B cell (primary cell): Measurements from ENCODE around the gene RREB1. TPM values are rescaled to one million over a fixed set of nuclear protein-coding genes. Genes with fewer than 3 reads are reported as not detected.

ENCODE experiments used
- ATAC-seq: fragments of 200-7000 bp; cut with Tn5 transposase; one replicate; pipeline ENCODE4 v1.10.0; 2021; ENCODE audit warnings: low read depth, mild to moderate bottlenecking, moderate number of reproducible peaks, moderate library complexity
- CTCF ChIA-PET: fragments of 350-600 bp; sonication (Branson Sonifier 250); formaldehyde crosslinking; loops from one replicate; lab custom pipeline; 2021; ENCODE audit warnings: antibody characterized with exemption, inconsistent platforms; lab: Charles Lee
- POLR2A ChIA-PET: fragments of 350-600 bp; sonication (Branson Sonifier 250); formaldehyde crosslinking; loops from one replicate; lab custom pipeline; 2021; ENCODE audit warnings: antibody characterized with exemption; lab: Charles Lee
- DNase-seq: peaks from one replicate; pipeline ENCODE4 v3.0.0; 2013
- H2AFZ ChIP-seq: 2 replicates; pipeline ENCODE4 v1.6.1; 2012; ENCODE audit warnings: mild to moderate bottlenecking, low read depth, low read length; ENCODE audit not compliant: insufficient read depth, poor library complexity, severe bottlenecking
- H3K27ac ChIP-seq, 2 donors: 1 replicate in 1 of 2; 2 replicates in 1 of 2; pipeline ENCODE4 v1.5.1; 2012 to 2013; ENCODE audit warnings: low read length in 2 of 2, mild to moderate bottlenecking in 2 of 2, moderate library complexity in 1 of 2
- H3K27me3 ChIP-seq, 4 experiments: fragments of 200-600 bp in 1 of 4; sonication (generic) in 1 of 4; replicated peaks in 1 of 4; 1 replicate in 2 of 4; 2 replicates in 2 of 4; pipeline versions ENCODE4 v1.6.1 to v1.7.0; 2013 to 2016; ENCODE audit warnings: low read length in 3 of 4, mild to moderate bottlenecking in 2 of 4, mixed read lengths in 1 of 4, moderate library complexity in 1 of 4; ENCODE audit not compliant: insufficient read depth in 4 of 4, control insufficient read depth in 3 of 4; ENCODE audit errors: control extremely low read depth in 1 of 4
- H3K36me3 ChIP-seq, 2 experiments: replicated peaks in 1 of 2; 1 replicate in 1 of 2; 2 replicates in 1 of 2; pipeline versions ENCODE4 v1.6.1 to v1.7.1; 2013; ENCODE audit warnings: low read length in 1 of 2; ENCODE audit not compliant: insufficient read depth in 2 of 2, control insufficient read depth in 1 of 2; ENCODE audit errors: control extremely low read depth in 1 of 2, extremely low read depth in 1 of 2
- H3K4me1 ChIP-seq, 2 donors: fragments of 200-600 bp in 1 of 2; sonication (generic) in 1 of 2; 1 replicate in 1 of 2; 2 replicates in 1 of 2; pipeline versions ENCODE4 v1.5.1 to v1.6.1; 2013 to 2017; ENCODE audit warnings: low read length in 2 of 2; ENCODE audit not compliant: control insufficient read depth in 2 of 2, insufficient read depth in 2 of 2
- H3K4me2 ChIP-seq: replicated peaks from 2 replicates; pipeline ENCODE3; 2012; ENCODE audit warnings: mild to moderate bottlenecking, low read depth, low read length; ENCODE audit not compliant: poor library complexity, severe bottlenecking
- H3K4me3 ChIP-seq, 5 experiments: fragments of 200-600 bp in 1 of 5; sonication (generic) in 1 of 5; 1 replicate in 3 of 5; 2 replicates in 2 of 5; pipeline versions ENCODE4 v1.5.1 to v1.7.0; 2011 to 2016; ENCODE audit warnings: low read length in 4 of 5, mild to moderate bottlenecking in 4 of 5, low read depth in 2 of 5, control low read depth in 1 of 5, moderate library complexity in 1 of 5; ENCODE audit not compliant: insufficient read depth in 1 of 5; ENCODE audit errors: control extremely low read depth in 1 of 5, extremely low read depth in 1 of 5
- H3K79me2 ChIP-seq: fragments of 200-600 bp; sonication (generic); one replicate; pipeline ENCODE4 v1.6.0; 2016; ENCODE audit warnings: low read length; ENCODE audit not compliant: control insufficient read depth, insufficient read depth
- H3K9ac ChIP-seq: fragments of 200-600 bp; sonication (generic); 2 replicates; pipeline ENCODE4 v1.6.1; 2017; ENCODE audit warnings: mild to moderate bottlenecking, low read length, moderate library complexity
- H3K9me3 ChIP-seq, 3 donors: one replicate each; pipeline versions ENCODE4 v1.6.1 to v1.7.1; 2013; ENCODE audit warnings: low read length in 2 of 3; ENCODE audit not compliant: control insufficient read depth in 2 of 3, insufficient read depth in 1 of 3; ENCODE audit errors: control extremely low read depth in 1 of 3
- H4K20me1 ChIP-seq: 2 replicates; pipeline ENCODE4 v1.6.0; 2012; ENCODE audit warnings: mild to moderate bottlenecking, low read length; ENCODE audit not compliant: insufficient read depth, control insufficient read depth, poor library complexity, severe bottlenecking
- H3K27ac Mint-ChIP-seq: one replicate; pipeline ENCODE4 v1.8.0; 2021; ENCODE audit warnings: mixed read lengths
- H3K27me3 Mint-ChIP-seq: one replicate; pipeline ENCODE4 v1.8.0; 2021; ENCODE audit warnings: mixed read lengths
- H3K4me1 Mint-ChIP-seq: one replicate; pipeline ENCODE4 v1.8.0; 2021; ENCODE audit warnings: mixed read lengths
- H3K4me3 Mint-ChIP-seq: one replicate; pipeline ENCODE4 v1.8.0; 2021; ENCODE audit warnings: mixed read lengths
- H3K9me3 Mint-ChIP-seq: one replicate; pipeline ENCODE4 v1.8.0; 2022; ENCODE audit warnings: mixed read lengths; ENCODE audit not compliant: insufficient read depth
- CTCF ChIP-seq: fragments of 200-600 bp; IDR thresholded peaks from one replicate; pipeline ENCODE4 v1.8.0; 2022; ENCODE audit warnings: antibody characterized with exemption, mild to moderate bottlenecking
- EZH2 ChIP-seq: IDR thresholded peaks from 2 replicates; pipeline ENCODE4 v1.6.1; 2012; ENCODE audit warnings: borderline replicate concordance, low read depth, mild to moderate bottlenecking, moderate library complexity, low read length; ENCODE audit not compliant: insufficient read depth, poor library complexity, severe bottlenecking
- WGBS: methylation state at CpG from one replicate; pipeline ENCODE4 v1.1.5; 2013; ENCODE audit warnings: missing lambda C conversion rate; ENCODE audit not compliant: insufficient coverage; 5-methylcytosine and 5-hydroxymethylcytosine counted together
- intact Hi-C: fragments of 100-400 bp; cut with micrococcal nuclease; formaldehyde crosslinking; loops from one replicate; pipeline ENCODE4 v1.10.0; 2022
- polyA plus RNA-seq: library from polyadenylated mRNA; depleted of rRNA; stranded (reverse); fragments of >200 nt; gene quantifications from 2 replicates; pipeline ENCODE4 v1.2.3, GENCODE V29; 2012
- total RNA-seq, 2 donors: library from RNA; stranded (reverse); fragments of 120-200 nt in 1 of 2; gene quantifications; 1 replicate in 1 of 2; 2 replicates in 1 of 2; pipeline versions ENCODE4 v1.2.3 to v1.2.4, GENCODE V29; 2013 to 2022

RREB1 gene
- total and polyA plus RNA-seq, 2 donors (not counting 1 experiment from before 2014, with no cell fraction given): 10.4 to 58.6 TPM

- POLR2A ChIA-PET: no interaction called here
- Mint-ChIP-seq H3K4me3 (no peak overlapping the region), H3K27me3 (no peaks in the 10 kb centered on the region), H3K27ac (no peak overlapping the region), H3K9me3 (no peaks in the 10 kb centered on the region), H3K4me1 (peaks cover 57% of the 10 kb centered on the region)
- intact Hi-C loops: no loop called here
- Histone ChIP-seq H3K27me3 (no peaks in the 10 kb centered on the region), H3K4me2 (no peak overlapping the region), H2AFZ (no peak overlapping the region), H3K4me1 (peaks cover 12 to 16% of the 10 kb centered on the region in 2 donors), H3K9me3 (no peaks in the 10 kb centered on the region), H3K79me2 (peaks cover 100% of the 10 kb centered on the region), H4K20me1 (peaks cover 74% of the 10 kb centered on the region), H3K27ac (no peak overlapping the region), H3K36me3 (peaks cover 0 to 15% of the 10 kb centered on the region in 2 experiments), H3K4me3 (no peak overlapping the region), H3K9ac (no peak overlapping the region)
- DNase-seq (no peak), ATAC-seq (no peak)
- CTCF ChIA-PET: interaction anchor here (0.6 kb wide), 1 partner anchor 9 kb away, joined by 3 read pairs; no protein-coding TSS in a partner anchor
- TF ChIP-seq CTCF (no peak), EZH2 (no peak)
- WGBS: 94% methylated on average over 2 of the region's 3 CpGs
These were observed 14.9 kb downstream of the RREB1 start for GRCh38 chr6:7122684-7123083.

GRCh38 chr6:7124114-7124513 is 16.4 kb downstream of the RREB1 start:
- peak overlapping the region in 1 of 2 donors; percentile 5 for H3K27ac ChIP-seq
- Mint-ChIP-seq H3K4me3 (no peak overlapping the region), H3K27ac (no peak overlapping the region), H3K4me1 (peaks cover 65% of the 10 kb centered on the region), H3K9me3 (no peaks in the 10 kb centered on the region), H3K27me3 (no peaks in the 10 kb centered on the region)
- H3K36me3 ChIP-seq: peaks cover 0 to 15% of the 10 kb centered on the region in 2 experiments
- no peak overlapping the region for H3K4me2 ChIP-seq
- no peaks in the 10 kb centered on the region for H3K27me3 ChIP-seq
- no peak for TF ChIP-seq EZH2
- TF ChIP-seq CTCF: no peak
- peaks cover 84% of the 10 kb centered on the region for H4K20me1 ChIP-seq
- H3K9ac ChIP-seq: no peak overlapping the region
- 74% methylated on average over 4 of the region's 4 CpGs for WGBS
- ATAC-seq: no peak
- peaks cover 100% of the 10 kb centered on the region for H3K79me2 ChIP-seq
- peaks cover 27 to 30% of the 10 kb centered on the region in 2 donors for H3K4me1 ChIP-seq
- H3K9me3 ChIP-seq: no peaks in the 10 kb centered on the region
- DNase-seq: no peak
- H3K4me3 ChIP-seq: no peak overlapping the region
- intact Hi-C loops: no loop called here
- H2AFZ ChIP-seq: no peak overlapping the region
- CTCF ChIA-PET: interaction anchor here (0.6 to 1.4 kb wide), 2 partner anchors 17 to 115 kb away, joined by 3 read pairs; no protein-coding TSS in a partner anchor
- POLR2A ChIA-PET: no interaction called here
